HG02588 (cell line): ENCODE measurements around the gene ZNRF2.
A peak's percentile ranks its signal among the peaks of the same experiment; 100 is the strongest.
"Not testable (repeated sequence)": the region's sequence is repeated elsewhere in the genome, so short reads cannot be mapped to it uniquely, and the experiment has no call there.

Experiments
- ATAC-seq: cut with Tn5 transposase; IDR thresholded peaks from one replicate; pipeline ENCODE4 v1.9.1; 2021; ENCODE audit warnings: mild to moderate bottlenecking, moderate library complexity; ENCODE audit not compliant: unreplicated experiment

The ZNRF2 gene

DNA sequence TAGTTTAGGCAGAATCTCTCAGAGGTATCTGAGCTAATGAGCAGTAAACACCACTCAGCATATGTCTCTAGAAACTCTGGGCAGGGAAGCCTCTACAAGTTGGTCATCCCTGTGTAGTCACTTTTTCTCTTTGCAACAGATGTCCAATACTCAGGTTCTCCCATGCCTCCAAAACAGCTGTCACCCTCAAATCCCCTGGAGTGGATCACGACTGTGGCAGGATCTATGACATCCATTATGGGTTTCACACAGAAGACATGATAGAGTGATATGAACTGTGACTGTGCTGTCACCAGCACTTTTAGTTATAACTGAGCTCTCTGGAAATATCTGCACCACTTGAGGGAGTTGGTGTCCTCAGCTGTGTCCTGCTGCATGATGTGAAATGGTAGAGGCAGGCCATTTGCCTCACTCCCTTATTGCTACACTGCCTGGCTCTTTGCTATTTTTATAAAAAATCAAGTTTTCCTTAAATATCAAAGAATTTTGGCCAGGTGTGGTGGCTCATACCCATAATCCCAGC lies 24.1 kb upstream of the ZNRF2 start:
- no peak for ATAC-seq

DNA sequence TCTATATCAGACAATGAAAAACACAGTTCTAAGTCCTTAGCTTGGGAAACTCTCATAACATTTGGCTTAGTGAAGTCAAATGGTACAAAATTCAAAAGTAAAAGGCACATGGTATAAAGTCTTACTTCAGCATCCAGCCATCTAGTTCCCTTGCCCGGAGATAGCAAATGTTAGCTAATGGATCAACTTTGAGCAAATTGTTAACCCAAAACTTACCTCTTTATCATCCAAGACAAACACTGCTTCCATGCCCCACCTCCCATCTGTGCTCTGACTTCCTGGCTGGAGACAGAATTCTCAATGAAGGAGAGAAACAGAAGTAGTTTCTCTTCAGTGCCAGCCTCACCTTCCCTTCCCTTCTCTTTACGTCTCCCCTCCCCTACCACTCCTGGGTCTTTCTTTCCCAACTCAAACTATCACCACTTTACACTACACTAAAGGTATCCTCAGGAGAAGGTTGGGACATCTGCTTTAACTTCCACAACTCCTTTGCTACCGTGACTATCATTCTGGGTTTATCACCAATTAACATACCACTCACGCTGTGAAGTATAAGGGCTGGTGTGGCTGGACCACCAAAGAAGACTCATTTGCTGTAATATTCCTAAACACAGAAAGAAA lies 21.2 kb upstream of the ZNRF2 start:
- ATAC-seq, result no peak

DNA sequence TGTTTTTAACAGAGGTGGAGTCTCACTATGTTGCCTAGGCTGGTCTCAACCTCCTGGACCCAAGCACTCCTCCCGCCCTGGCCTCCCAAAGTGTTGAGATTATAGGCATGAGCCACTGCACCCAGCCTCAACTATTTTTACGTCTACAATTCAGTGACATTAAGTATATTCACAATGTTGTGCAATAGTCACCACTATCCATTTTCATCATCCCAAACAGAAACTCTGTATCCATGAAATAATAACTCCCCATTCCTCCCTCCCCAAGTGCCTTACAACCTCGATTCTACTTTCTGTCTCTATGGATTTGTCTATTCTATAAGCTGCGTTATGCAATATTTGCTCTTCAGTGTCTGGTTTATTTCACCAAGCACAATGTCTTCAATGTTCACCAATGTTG lies 20.3 kb upstream of the ZNRF2 start:
- ATAC-seq, result no peak

DNA sequence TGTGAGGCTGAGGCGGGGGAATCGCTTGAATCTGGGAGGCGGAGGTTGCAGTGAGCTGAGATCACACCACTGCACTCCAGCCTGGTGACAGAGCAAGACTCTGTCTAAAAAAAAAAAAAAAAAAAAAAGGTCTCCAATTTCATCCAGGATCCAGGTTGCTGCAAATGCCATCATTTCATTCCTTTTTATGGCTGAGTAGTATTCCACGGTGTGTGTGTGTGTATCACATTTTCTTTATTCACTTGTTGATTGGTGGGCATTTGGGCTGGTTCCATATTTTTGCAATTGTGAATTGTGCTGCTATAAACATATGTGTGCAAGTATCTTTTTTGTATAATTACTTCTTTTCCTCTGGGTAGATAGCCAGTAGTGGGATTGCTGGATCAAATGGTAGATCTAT lies 19.2 kb upstream of the ZNRF2 start:
- ATAC-seq, result not testable (repeated sequence)

DNA sequence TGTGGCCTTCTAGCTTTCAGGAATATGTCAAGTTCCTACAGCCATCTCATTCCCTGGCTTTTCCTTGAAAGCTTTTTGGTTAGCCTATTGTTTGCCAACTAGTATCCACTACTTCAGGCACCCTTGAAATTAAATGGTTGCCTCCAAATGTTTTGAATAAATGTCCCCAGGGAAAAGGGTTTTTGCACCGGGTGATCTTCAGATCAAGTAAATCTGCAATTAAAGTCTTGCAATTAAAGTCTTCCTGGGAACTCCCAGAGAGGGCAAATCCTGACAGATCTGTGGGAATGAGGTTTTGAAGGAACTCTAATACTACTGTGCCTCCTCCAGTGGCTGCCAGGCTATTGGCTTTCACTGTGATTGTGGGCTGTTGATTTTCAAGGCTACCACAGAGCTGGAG lies 17.7 kb upstream of the ZNRF2 start:
- ATAC-seq, result no peak

DNA sequence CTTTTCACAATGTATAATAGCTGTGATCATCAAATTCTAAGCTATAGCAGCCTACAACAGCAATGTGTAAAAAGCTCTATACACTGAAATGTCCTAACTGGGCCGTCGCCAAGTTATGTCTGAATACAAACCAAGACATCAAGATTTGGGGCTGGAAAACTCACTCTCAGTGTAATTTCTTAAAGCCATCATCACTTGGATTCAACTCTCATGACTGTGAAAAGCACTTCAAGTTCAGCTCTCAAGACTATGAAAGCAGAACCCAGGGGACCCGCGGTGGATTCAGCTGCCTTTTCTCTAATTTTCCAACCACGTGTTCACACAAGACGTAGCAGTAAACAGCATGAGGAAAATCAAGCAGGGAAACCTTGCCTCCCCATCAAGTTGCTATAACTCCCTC lies 15.8 kb upstream of the ZNRF2 start:
- ATAC-seq, result no peak

DNA sequence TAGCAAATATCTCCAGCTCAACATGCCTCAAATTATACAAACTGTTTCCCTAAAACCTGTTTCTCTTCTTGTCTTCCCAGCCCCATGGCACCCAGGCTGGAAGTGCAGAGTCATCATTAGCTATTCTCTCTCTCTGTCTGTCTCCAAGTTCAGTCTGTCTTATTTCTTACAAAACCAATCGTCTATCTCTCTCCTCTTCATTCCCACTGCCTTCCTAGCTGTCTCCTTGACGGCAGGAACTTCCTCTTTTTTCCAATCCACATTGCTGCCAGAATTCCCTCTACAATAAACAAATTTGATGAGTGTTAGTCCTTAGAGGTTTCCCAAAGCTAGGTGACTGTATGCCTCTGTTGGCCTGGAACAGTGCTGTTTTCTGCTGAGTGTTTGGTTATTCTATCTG lies 14.9 kb upstream of the ZNRF2 start:
- ATAC-seq, result no peak

DNA sequence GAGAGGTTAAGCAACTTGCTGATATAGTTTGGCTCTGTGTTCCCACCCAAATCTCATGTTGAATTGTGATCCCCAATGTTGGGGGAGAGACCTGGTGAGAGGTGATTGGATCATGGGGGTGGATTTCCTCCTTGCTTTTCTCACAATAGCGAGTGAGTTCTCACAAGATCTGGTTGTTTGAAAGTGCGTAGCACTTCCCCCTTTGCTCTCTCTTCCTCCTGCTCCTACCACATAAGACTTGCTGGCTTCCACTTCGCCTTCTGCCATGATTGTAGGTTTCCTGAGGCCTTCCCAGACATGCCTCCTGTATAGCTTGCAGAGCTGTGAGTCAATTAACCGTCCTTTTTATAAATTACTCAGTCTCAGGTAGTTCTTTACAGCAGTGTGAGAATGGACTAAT lies 13.5 kb upstream of the ZNRF2 start:
- ATAC-seq, result no peak

DNA sequence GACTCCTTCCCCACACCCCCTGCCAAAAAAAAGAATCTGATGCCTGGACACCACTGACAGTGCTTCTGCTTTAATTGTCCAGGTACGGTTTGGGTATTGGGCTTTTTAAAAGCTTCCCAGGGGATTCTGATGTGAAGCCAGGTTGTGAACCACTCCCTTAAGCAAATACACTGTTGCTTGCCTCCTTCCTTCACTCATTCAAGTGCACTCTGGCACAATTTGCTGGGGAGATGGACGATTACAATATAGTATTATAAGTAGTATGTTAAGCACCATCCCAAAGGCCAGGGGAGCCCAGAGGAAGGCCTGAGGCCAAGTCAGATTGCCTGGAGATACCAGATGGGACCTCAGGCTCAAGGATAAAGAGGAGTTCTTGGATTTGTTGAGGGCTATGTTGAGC lies 12.3 kb upstream of the ZNRF2 start:
- ATAC-seq, result no peak

DNA sequence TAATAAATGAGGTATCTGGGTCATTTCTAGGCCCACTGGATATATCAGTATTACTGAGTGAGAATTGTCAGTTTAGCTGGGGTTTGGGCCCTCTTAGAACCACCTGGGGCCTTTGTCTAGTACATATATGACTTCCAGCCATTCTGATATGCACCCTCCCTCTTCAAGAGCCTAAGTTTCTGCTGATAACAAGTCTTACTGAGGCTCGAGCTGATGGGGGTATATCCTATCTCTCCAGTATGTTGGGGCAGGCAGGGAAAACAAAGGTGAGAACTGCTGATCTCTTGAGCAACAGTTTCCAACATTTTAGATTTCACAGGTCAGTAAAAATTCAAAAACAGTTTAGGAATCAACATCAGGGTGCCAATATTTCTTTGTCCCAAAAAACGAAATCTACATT lies 10.8 kb upstream of the ZNRF2 start:
- ATAC-seq, result no peak

DNA sequence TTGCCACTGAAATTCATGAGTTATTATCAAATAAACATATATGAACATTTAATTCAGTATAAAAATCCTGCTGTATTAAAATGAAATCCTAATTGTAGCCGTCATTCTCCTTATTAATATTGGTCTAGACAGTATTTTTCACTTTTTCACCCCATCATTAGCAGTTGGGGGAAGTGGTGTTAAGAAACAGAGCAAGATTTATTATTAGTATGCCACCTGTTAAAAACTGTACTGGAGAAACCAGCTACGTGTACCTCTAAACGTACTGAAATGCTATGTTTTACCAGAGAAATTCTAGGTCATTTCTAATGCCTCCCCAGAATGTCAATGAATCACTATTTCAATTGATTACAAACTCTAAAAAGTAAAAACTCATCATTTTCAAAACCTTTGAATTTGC lies 9.8 kb upstream of the ZNRF2 start:
- no peak for ATAC-seq

DNA sequence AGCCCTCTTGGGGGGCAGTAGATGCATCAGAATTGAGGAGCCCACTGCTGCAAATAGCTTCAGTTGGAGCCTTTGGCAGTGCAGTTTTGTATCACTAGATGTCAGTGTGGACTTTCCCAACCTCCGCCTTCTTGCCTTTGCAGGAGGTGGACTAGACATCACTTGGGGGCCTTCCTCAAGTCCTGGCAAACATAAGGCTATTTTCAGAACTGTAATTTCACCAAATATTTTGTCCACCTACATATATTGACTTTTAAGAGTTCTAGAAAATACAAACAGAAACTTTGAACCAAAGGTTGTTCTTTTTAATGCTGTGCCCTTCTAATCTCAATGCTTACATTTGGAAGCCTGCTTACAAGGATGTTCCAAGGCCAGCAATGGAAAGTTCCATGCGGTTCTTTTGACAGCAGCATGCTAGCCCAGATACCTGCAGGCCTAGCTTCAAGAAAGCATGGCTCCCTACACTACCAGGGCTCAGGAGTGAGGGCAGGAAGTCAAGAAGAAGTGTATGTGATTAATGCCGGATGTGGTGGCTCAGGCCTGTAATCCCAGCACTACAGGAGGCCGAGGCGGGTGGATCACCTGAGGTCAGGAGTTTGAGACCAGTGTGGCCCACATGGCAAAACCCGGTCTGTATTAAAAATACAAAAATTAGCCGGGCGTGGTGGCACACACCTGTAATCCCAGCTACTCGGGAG lies 8.0 kb upstream of the ZNRF2 start:
- no peak for ATAC-seq

DNA sequence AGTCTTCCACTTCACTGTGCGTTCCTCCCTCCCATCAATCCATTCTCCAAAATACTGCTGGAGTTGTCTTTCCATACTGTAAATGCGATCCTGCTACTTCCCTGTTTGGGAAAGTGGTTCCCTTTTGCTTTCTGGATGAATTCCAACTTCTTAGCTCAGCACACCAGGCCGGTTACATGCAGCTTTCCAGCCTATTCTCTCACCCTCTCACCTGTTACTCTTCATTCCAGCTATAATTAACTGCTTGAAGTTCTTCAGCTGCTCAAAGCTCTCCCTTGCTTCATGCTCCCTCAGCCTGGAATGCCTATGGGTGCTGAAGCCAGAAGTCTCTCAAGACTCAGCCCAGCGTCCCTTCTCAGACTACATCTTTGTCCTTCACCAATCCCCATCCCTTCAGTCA lies 6.0 kb upstream of the ZNRF2 start:
- ATAC-seq, result no peak

DNA sequence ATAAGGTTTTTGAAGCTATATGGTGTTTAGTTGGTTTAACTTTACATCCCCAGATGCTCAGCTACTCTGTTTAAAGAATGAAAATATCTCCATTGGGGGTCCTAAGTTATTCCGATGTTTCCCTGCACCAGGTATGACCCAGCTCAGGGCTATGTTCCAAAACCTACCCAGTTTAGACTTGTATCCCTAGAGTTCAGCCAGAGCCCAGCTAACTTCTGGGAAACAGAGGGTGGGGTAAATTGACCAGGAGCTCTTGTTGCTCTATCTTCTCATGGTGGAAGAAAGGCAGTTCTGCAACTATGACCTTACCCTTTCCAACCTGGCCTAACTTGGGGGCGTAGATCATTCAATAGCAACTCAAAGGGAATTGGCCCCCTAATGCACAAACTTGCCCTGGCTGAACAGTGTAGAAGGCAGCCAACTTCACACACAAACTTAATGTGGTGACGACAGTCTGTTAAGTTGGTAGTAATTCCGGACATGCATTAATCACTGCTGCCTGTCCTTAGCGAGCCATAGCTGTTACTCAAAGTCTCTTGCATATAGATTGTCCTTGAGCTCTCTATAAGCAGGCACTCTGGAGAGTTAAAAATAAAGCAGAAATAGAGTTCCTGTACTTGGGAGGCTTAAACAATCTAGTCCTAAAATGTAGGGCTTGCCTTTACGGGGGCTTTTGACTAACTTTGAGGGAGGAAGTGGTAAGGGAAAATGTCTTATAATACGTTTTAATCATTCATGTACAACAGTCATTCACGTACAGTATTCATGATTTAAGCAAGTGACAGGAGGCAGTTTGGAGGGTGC lies 5.3 kb upstream of the ZNRF2 start:
- no peak for ATAC-seq

DNA sequence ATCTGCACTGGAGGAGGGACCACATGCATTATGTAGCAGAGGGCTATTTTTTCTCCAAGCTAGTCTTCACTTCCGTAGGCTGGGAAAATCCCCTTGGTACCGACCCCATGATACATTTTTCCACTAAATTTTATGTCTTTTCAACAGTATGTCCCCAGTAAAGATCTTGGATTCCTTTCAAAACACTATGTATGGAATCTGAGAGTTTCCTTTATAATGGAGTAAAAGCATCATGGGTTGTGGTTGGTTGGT lies 4.8 kb upstream of the ZNRF2 start:
- no peak for ATAC-seq

DNA sequence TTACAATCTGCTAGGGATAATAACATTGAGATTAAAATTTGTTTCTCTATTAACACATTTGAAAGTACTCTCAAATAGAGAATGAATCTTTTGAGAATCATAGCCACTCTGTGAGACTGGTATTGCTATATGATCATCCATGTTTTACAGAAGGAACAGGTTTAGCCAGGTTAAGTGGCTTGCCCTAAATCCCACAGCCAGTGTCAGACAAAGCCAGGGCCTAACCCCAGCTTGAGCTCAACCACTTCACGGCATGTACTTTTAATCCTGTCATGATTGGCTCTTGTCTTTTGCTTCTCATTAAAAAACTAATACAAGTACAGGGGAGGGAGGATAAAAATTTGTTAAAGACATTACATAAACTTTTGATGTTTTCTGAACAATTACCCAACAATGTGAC lies 3.8 kb upstream of the ZNRF2 start:
- ATAC-seq, result no peak

DNA sequence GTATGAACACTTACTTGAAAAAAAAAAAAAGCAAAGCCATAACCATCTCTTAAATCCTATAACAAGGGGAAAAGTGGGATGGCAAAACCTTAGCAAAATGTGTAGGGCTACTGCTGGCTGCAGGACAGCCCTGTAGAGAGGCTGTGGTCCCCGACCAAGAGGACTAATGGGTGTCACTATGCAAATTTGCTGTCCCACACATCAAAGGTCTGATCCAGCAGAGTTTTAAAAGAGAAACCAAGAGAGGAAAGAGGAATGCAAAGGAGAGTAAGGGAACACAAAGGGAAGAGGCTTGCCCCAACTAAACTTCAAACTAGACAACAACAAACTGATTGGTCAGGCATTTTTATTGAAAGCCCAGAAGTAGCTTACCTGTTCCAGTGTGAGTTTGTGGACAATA lies 3.1 kb upstream of the ZNRF2 start:
- ATAC-seq, result no peak

DNA sequence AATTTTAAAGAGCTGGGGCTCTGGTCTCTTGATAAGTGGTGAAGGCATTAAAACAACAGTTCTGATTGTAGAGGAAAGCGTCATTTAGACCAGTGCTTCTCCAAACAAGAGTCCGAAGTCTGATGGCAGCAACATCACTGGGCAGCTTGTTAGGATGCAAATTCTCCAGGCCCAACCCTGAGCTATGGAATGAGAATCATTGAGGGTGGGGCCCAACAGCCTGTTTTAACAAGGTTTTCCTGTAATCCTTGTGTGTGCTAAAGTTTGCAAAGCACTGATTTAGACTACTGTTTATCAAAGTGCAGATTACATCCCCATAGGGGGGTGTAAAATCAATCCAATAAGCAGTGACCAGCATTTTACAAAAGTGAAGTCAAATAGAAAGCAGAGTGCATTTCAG lies 2.6 kb upstream of the ZNRF2 start:
- ATAC-seq, result no peak

DNA sequence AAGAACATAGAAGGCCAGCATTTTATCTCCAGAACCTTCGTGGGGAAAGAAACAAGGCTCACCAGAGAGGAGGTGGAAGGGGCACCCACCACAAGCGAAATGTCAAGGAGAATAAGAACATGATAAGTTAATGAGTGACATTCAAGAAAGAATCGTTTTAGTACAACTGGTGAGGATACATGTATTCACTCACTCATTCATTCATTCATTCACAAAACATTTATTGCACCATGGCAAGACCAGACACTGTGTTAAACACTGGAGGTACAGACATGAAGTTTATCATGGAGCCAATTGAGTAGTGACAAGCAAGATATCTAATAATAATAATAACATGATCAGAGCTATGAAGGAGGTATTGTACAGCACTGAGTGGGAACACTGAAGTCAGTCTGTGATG lies 1.7 kb upstream of the ZNRF2 start:
- no peak for ATAC-seq

DNA sequence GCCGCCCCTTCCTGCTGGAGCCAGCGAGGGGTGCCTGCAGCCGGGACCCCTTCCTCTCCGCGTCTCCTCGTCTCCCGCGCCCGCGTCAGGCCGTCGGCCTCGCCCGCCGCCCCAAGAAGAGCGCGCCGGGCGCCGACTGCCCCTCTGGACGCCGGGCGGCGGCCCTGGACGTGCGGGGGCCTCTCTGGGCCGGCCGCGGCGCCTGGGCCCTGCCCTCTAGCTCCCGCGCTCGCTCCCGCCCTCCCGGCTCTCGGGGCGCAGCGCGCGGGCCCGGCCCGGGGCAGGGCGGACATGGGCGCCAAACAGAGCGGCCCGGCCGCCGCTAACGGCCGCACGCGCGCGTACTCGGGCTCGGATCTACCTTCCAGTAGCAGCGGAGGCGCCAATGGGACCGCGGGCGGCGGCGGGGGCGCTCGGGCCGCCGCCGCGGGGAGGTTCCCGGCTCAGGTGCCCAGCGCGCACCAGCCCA lies 704 bp downstream of the ZNRF2 start:
- ATAC-seq, result peak; percentile 16

DNA sequence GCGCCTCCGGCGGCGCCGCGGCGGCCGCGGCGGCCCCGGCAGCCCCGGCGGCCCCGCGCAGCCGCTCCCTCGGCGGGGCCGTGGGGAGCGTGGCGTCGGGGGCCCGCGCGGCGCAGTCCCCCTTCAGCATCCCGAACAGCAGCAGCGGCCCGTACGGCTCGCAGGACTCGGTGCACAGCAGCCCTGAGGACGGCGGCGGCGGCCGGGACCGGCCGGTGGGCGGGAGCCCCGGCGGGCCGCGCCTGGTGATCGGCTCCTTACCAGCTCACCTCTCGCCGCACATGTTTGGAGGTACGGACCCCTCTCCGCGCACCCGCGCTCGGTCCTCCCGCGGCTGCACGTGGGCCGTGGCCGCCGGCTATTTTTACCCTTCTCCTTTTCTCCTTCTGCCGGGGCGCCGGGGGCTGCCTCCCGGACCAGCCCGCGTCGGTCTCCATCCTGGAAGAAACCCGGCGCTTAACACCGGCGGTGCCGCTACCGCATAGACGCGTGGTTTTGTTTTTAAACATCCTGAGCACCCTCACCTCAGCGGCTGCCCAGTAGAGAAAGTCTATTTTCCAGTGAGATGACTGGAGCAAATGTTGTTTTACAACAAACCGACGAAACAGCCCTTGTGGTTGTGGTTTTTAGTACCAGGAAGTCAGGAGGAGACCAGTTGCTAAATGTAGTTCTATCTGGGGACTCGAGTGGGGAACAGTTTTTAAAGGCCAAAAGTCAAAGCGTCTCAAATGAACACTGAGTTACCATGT lies 1.3 kb downstream of the ZNRF2 start:
- peak; percentile 7 for ATAC-seq
